Gastroesophageal sphincter (tissue), 3 donors: ENCODE data around the gene ACAD10.

Experiments used
- POLR2A ChIP-seq, 2 donors: fragments of 450-650 bp; IDR thresholded peaks; one replicate each; pipeline ENCODE4 v1.6.1; 2017; ENCODE audit warnings: antibody characterized with exemption in 2 of 2, mild to moderate bottlenecking in 2 of 2, moderate library complexity in 1 of 2
- POLR2AphosphoS5 ChIP-seq: sonication (generic); formaldehyde crosslinking; IDR thresholded peaks from one replicate; pipeline ENCODE4 v1.6.1; 2017; ENCODE audit warnings: antibody characterized with exemption
- TF ChIP-seq, protein P1 (sequence below), 4 experiments: fragments of 200-600 bp in 2 of 4; fragments of 450-650 bp in 2 of 4; sonication (generic) in 1 of 4; IDR thresholded peaks; one replicate each; pipeline ENCODE4 v1.5.1; 2017 to 2019; ENCODE audit warnings: antibody characterized with exemption in 4 of 4, mild to moderate bottlenecking in 2 of 4, moderate library complexity in 2 of 4

DNA sequence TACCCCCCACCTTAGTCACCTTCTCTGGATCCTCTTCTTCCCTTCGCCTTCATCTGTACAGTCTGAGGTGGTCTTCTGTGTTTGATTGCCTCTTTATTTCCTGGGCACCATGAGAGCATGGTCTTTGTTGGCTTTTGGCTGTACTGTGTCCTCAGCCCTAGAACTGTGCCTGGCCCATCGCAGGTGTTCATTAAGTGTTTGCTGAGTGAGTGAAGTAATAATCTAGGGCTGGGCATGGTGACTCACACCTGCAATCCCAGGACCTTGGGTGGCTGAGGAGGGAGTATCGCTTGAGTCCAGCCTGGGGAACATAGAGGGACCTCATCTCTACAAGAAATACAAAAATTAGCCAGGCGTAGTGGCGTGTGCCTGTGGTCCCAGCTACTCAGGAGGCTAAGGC, 94.8 kb downstream of the ACAD10 start:
- TF ChIP-seq, protein P1, sequence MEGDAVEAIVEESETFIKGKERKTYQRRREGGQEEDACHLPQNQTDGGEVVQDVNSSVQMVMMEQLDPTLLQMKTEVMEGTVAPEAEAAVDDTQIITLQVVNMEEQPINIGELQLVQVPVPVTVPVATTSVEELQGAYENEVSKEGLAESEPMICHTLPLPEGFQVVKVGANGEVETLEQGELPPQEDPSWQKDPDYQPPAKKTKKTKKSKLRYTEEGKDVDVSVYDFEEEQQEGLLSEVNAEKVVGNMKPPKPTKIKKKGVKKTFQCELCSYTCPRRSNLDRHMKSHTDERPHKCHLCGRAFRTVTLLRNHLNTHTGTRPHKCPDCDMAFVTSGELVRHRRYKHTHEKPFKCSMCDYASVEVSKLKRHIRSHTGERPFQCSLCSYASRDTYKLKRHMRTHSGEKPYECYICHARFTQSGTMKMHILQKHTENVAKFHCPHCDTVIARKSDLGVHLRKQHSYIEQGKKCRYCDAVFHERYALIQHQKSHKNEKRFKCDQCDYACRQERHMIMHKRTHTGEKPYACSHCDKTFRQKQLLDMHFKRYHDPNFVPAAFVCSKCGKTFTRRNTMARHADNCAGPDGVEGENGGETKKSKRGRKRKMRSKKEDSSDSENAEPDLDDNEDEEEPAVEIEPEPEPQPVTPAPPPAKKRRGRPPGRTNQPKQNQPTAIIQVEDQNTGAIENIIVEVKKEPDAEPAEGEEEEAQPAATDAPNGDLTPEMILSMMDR (IDR thresholded peaks at IDR 0.05): no peak
- TF ChIP-seq POLR2A (IDR thresholded peaks at IDR 0.05): no peak
- TF ChIP-seq POLR2AphosphoS5: no peak
